BJ (cell line): ENCODE measurements around the gene RRAS. TPM values are rescaled to one million over a fixed set of nuclear protein-coding genes. Genes with fewer than 3 reads are reported as not detected.

Source experiments
- CTCF ChIA-PET: fragments of 350-600 bp; formaldehyde crosslinking; extraction: SDS; loops from one replicate; lab custom pipeline; 2021; ENCODE audit warnings: antibody characterized with exemption, inconsistent platforms; lab: Yijun Ruan, JAX
- POLR2A ChIA-PET: fragments of 300-600 bp; sonication (Branson Sonifier 250); formaldehyde crosslinking; extraction: SDS; loops from one replicate; lab custom pipeline; 2021; ENCODE audit warnings: antibody characterized with exemption; lab: Charles Lee
- DNase-seq: peaks from one replicate; pipeline ENCODE4 v3.0.0-alpha.2; 2011; ENCODE audit warnings: low read depth
- H3K27me3 ChIP-seq: 2 replicates; pipeline ENCODE4 v1.6.0; 2011; ENCODE audit warnings: low read length; ENCODE audit not compliant: control insufficient read depth, insufficient read depth
- H3K36me3 ChIP-seq: 2 replicates; pipeline ENCODE4 v1.5.1; 2011; ENCODE audit warnings: low read length; ENCODE audit not compliant: control insufficient read depth, insufficient read depth
- H3K4me3 ChIP-seq: 2 replicates; pipeline ENCODE4 v1.5.1; 2011; ENCODE audit warnings: low read depth, mild to moderate bottlenecking, control low read depth, low read length
- CTCF ChIP-seq: IDR thresholded peaks from 2 replicates; pipeline ENCODE4 v1.5.1; 2011; ENCODE audit warnings: low read depth, mild to moderate bottlenecking, control low read depth, inconsistent platforms, low read length, moderate library complexity; ENCODE audit not compliant: insufficient read depth
- polyA plus RNA-seq: library from polyadenylated mRNA; depleted of rRNA; stranded (reverse); fragments of >200 nt; gene quantifications from 2 replicates; pipeline ENCODE4 v1.2.3, GENCODE V29; 2011

RRAS gene
- polyA plus RNA-seq, 1 experiment, result 186 TPM

GRCh38 chr19:49652551-49653465, 12.9 kb upstream of the RRAS start:
- no peak for TF ChIP-seq CTCF
- no peaks in the 10 kb centered on the region for H3K27me3 ChIP-seq
- CTCF ChIA-PET, result no interaction called here
- POLR2A ChIA-PET, result no interaction called here
- H3K4me3 ChIP-seq, result no peak overlapping the region
- peaks cover 49% of the 10 kb centered on the region for H3K36me3 ChIP-seq
- DNase-seq, result no peak

GRCh38 chr19:49651820-49652550, 12.0 kb upstream of the RRAS start:
- ChIA-PET CTCF (no interaction called here), POLR2A (no interaction called here)
- no peak overlapping the region for H3K4me3 ChIP-seq
- no peaks in the 10 kb centered on the region for H3K27me3 ChIP-seq
- no peak for TF ChIP-seq CTCF
- no peak for DNase-seq
- peaks cover 50% of the 10 kb centered on the region for H3K36me3 ChIP-seq

GRCh38 chr19:49651029-49651819, 11.3 kb upstream of the RRAS start:
- DNase-seq, result no peak
- Histone ChIP-seq H3K27me3 (no peaks in the 10 kb centered on the region), H3K4me3 (no peak overlapping the region), H3K36me3 (peaks cover 49% of the 10 kb centered on the region)
- CTCF ChIA-PET, result no interaction called here
- no peak for TF ChIP-seq CTCF
- POLR2A ChIA-PET, result no interaction called here

- ChIA-PET POLR2A (no interaction called here), CTCF (interaction anchor here (1.6 kb wide), 1 partner anchor 17 kb away, joined by 5 read pairs; no protein-coding TSS in a partner anchor)
- no peak for TF ChIP-seq CTCF
- Histone ChIP-seq H3K27me3 (no peaks in the 10 kb centered on the region), H3K4me3 (no peak overlapping the region), H3K36me3 (peaks cover 30% of the 10 kb centered on the region)
- no peak for DNase-seq
Measured at GRCh38 chr19:49646586-49646985, 6.6 kb upstream of the RRAS start.
